K562 (cell line): ENCODE results near the gene ARIH1. TPM values are rescaled to one million over a fixed set of nuclear protein-coding genes. Genes with fewer than 3 reads are reported as not detected.

Source experiments
- BMI1 ChIP-seq: fragments of 150-350 bp; IDR thresholded peaks from 2 replicates; pipeline ENCODE4 v1.6.1; 2014; ENCODE audit warnings: low read length
- ERF ChIP-seq: fragments of 450-650 bp; formaldehyde crosslinking; IDR thresholded peaks from 2 replicates; pipeline ENCODE4 v1.4.0; 2020; ENCODE audit warnings: mild to moderate bottlenecking, mixed read lengths
- ETV6 ChIP-seq, 3 experiments: fragments of 150-350 bp in 1 of 3; sonication (generic) in 1 of 3; formaldehyde crosslinking in 1 of 3; IDR thresholded peaks; 2 replicates each; pipeline versions ENCODE4 v1.6.1 to v1.8.0; 2014 to 2022; ENCODE audit warnings: borderline replicate concordance in 2 of 3, low read depth in 2 of 3, antibody characterized with exemption in 1 of 3, low read length in 1 of 3, mild to moderate bottlenecking in 1 of 3, missing genetic modification reagents in 1 of 3
- FOSL1 ChIP-seq: fragments of 200-800 bp; sonication (Bioruptor generic); conservative IDR thresholded peaks from 2 replicates; pipeline ENCODE4 v1.6.1; 2016; ENCODE audit warnings: missing genetic modification characterization, missing compliant biosample characterization
- NFRKB ChIP-seq: fragments of 450-650 bp; IDR thresholded peaks from 2 replicates; pipeline ENCODE4 v1.6.1; 2016; ENCODE audit warnings: low read depth
- TARDBP ChIP-seq: fragments of 450-650 bp; IDR thresholded peaks from 2 replicates; pipeline ENCODE4 v1.6.1; 2016
- TEAD2 ChIP-seq: fragments of 450-650 bp; IDR thresholded peaks from 2 replicates; pipeline ENCODE4 v1.6.1; 2016; ENCODE audit warnings: missing genetic modification characterization, control low read depth, missing compliant biosample characterization
- ZNF239 ChIP-seq: fragments of 250-450 bp; sonication (Bioruptor Pico); IDR thresholded peaks from 2 replicates; pipeline ENCODE4 v1.4.0; 2020; ENCODE audit warnings: mild to moderate bottlenecking
- ZNF778 ChIP-seq: fragments of 450-650 bp; formaldehyde crosslinking; IDR thresholded peaks from 2 replicates; pipeline ENCODE4 v1.4.0; 2020; ENCODE audit warnings: mild to moderate bottlenecking, moderate library complexity
- ZSCAN32 ChIP-seq: fragments of 450-650 bp; formaldehyde crosslinking; IDR thresholded peaks from 2 replicates; pipeline ENCODE4 v1.4.0; 2020; ENCODE audit warnings: mild to moderate bottlenecking, moderate library complexity
- polyA plus RNA-seq, 8 experiments: library from polyadenylated mRNA; depleted of rRNA in 4 of 8; stranded (reverse) in 5 of 8; unstranded in 3 of 8; fragments of >200 nt; fragmentation: Nextera tagmentation in 2 of 8; fragmentation: Illumina TruSeq in 1 of 8; extraction: Ambion mirVana in 2 of 8; extraction: Trizol in 1 of 8; gene quantifications; 2 replicates each; pipeline versions ENCODE4 v1.2.1 to v1.2.3, GENCODE V29; 2011 to 2014; ENCODE audit warnings: inconsistent platforms in 1 of 8, missing spikeins in 1 of 8
- total RNA-seq, 7 experiments: library from RNA; depleted of rRNA in 6 of 7; stranded (reverse); fragments of >200 nt in 6 of 7; fragmentation: Illumina TruSeq in 2 of 7; extraction: Trizol in 2 of 7; gene quantifications; 2 replicates each; pipeline versions ENCODE4 v1.2.1 to v1.2.3, GENCODE V29; 2011 to 2021; ENCODE audit warnings: low replicate concordance in 1 of 7
- TF ChIP-seq, protein P1 (sequence below): fragments of 150-350 bp; IDR thresholded peaks from 2 replicates; pipeline ENCODE4 v1.6.1; 2014; ENCODE audit warnings: low read depth, mild to moderate bottlenecking, low read length, borderline replicate concordance
- TF ChIP-seq, protein P2 (sequence below): fragments of 450-650 bp; formaldehyde crosslinking; IDR thresholded peaks from 2 replicates; pipeline ENCODE4 v1.4.0; 2022; ENCODE audit warnings: mild to moderate bottlenecking, moderate library complexity
- TF ChIP-seq, protein P3 (sequence below): sonication (generic); formaldehyde crosslinking; IDR thresholded peaks from 2 replicates; pipeline ENCODE4 v1.5.0; 2020; ENCODE audit warnings: missing genetic modification reagents
- TF ChIP-seq, protein P4 (sequence below): fragments of 450-650 bp; IDR thresholded peaks from 2 replicates; pipeline ENCODE4 v1.6.1; 2017; ENCODE audit warnings: antibody characterized with exemption
- TF ChIP-seq, protein P5 (sequence below): fragments of 450-650 bp; IDR thresholded peaks from 2 replicates; pipeline ENCODE4 v1.6.1; 2017; ENCODE audit warnings: antibody characterized with exemption, mild to moderate bottlenecking

The ARIH1 gene
- total and polyA plus RNA-seq, 9 of the 15 experiments (the other 6 are each of a cell fraction or from before 2014, with no cell fraction given), result 17.7 to 125 (median 31.4) TPM

DNA sequence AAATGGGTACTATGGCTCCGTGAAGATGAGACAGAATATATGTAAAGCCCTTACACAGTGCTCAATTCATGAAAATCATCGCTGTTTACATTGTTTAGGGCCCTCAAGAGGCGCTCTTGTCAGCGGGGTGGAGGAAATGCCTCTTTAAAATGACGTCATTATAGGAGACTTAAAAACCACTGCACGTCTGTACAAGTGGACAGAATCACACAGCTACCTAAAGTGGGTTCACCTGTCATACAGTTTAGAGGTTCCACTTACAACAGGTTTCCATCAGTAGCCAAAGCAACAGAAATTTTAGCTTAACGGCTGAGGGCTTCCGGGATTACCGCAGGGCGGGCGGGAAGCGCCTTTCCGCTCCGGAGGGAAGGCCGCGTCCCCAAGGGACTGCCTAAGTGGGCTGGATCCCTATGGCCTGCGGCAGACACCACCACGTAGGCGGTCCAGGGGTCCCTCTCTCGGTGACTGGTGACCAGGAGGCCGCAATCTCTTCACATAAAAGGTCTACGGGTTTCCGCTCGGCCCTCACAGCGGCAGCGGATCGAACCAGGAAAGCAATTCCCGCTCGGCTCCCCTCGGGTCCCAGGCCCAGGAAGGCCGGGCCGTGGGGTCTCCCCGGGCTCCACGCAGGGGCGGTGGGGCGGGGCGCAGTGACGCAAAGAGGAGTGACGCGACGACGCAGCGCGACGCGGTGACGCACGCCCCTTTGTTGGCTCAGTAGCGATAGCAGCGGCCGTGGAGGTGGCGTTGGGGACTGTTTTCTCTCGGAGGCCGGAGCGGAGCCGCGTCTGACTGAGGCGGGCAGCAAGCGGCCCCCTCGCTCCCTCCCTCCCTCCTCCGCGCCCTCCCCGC lies at the start of gene ARIH1 (continued):
- TF ChIP-seq, protein P1, sequence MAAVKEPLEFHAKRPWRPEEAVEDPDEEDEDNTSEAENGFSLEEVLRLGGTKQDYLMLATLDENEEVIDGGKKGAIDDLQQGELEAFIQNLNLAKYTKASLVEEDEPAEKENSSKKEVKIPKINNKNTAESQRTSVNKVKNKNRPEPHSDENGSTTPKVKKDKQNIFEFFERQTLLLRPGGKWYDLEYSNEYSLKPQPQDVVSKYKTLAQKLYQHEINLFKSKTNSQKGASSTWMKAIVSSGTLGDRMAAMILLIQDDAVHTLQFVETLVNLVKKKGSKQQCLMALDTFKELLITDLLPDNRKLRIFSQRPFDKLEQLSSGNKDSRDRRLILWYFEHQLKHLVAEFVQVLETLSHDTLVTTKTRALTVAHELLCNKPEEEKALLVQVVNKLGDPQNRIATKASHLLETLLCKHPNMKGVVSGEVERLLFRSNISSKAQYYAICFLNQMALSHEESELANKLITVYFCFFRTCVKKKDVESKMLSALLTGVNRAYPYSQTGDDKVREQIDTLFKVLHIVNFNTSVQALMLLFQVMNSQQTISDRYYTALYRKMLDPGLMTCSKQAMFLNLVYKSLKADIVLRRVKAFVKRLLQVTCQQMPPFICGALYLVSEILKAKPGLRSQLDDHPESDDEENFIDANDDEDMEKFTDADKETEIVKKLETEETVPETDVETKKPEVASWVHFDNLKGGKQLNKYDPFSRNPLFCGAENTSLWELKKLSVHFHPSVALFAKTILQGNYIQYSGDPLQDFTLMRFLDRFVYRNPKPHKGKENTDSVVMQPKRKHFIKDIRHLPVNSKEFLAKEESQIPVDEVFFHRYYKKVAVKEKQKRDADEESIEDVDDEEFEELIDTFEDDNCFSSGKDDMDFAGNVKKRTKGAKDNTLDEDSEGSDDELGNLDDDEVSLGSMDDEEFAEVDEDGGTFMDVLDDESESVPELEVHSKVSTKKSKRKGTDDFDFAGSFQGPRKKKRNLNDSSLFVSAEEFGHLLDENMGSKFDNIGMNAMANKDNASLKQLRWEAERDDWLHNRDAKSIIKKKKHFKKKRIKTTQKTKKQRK, result no peak
- TF ChIP-seq ERF (CRISPR knock-in tag) (peak; percentile 86), FOSL1 (tag) (peak; percentile 82), NFRKB (peak; percentile 82), ZNF239 (CRISPR knock-in tag) (no peak; the same call in 1 of the 2 replicates), TEAD2 (tag) (no peak), ETV6 (IDR thresholded peaks at IDR 0.05; ENCODE audit: borderline replicate concordance in 1 of 2, low read depth in 2 of 2, low read length in 1 of 2) (peak in 1 of 2 experiments; percentile 48; a peak in 2 of 4 replicates), ETV6 (CRISPR knock-in tag; IDR thresholded peaks at IDR 0.05; ENCODE audit: borderline replicate concordance) (peak; percentile 78; the same call in 1 of the 2 replicates), ZNF778 (no peak), ZSCAN32 (CRISPR knock-in tag) (no peak), TARDBP (no peak), BMI1 (no peak)
- TF ChIP-seq, protein P2, sequence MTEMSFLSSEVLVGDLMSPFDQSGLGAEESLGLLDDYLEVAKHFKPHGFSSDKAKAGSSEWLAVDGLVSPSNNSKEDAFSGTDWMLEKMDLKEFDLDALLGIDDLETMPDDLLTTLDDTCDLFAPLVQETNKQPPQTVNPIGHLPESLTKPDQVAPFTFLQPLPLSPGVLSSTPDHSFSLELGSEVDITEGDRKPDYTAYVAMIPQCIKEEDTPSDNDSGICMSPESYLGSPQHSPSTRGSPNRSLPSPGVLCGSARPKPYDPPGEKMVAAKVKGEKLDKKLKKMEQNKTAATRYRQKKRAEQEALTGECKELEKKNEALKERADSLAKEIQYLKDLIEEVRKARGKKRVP (CRISPR knock-in tag), result peak; percentile 58
- TF ChIP-seq, protein P3, sequence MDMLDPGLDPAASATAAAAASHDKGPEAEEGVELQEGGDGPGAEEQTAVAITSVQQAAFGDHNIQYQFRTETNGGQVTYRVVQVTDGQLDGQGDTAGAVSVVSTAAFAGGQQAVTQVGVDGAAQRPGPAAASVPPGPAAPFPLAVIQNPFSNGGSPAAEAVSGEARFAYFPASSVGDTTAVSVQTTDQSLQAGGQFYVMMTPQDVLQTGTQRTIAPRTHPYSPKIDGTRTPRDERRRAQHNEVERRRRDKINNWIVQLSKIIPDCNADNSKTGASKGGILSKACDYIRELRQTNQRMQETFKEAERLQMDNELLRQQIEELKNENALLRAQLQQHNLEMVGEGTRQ, result no peak
- TF ChIP-seq, protein P4, sequence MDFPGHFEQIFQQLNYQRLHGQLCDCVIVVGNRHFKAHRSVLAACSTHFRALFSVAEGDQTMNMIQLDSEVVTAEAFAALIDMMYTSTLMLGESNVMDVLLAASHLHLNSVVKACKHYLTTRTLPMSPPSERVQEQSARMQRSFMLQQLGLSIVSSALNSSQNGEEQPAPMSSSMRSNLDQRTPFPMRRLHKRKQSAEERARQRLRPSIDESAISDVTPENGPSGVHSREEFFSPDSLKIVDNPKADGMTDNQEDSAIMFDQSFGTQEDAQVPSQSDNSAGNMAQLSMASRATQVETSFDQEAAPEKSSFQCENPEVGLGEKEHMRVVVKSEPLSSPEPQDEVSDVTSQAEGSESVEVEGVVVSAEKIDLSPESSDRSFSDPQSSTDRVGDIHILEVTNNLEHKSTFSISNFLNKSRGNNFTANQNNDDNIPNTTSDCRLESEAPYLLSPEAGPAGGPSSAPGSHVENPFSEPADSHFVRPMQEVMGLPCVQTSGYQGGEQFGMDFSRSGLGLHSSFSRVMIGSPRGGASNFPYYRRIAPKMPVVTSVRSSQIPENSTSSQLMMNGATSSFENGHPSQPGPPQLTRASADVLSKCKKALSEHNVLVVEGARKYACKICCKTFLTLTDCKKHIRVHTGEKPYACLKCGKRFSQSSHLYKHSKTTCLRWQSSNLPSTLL, result no peak
- TF ChIP-seq, protein P5, sequence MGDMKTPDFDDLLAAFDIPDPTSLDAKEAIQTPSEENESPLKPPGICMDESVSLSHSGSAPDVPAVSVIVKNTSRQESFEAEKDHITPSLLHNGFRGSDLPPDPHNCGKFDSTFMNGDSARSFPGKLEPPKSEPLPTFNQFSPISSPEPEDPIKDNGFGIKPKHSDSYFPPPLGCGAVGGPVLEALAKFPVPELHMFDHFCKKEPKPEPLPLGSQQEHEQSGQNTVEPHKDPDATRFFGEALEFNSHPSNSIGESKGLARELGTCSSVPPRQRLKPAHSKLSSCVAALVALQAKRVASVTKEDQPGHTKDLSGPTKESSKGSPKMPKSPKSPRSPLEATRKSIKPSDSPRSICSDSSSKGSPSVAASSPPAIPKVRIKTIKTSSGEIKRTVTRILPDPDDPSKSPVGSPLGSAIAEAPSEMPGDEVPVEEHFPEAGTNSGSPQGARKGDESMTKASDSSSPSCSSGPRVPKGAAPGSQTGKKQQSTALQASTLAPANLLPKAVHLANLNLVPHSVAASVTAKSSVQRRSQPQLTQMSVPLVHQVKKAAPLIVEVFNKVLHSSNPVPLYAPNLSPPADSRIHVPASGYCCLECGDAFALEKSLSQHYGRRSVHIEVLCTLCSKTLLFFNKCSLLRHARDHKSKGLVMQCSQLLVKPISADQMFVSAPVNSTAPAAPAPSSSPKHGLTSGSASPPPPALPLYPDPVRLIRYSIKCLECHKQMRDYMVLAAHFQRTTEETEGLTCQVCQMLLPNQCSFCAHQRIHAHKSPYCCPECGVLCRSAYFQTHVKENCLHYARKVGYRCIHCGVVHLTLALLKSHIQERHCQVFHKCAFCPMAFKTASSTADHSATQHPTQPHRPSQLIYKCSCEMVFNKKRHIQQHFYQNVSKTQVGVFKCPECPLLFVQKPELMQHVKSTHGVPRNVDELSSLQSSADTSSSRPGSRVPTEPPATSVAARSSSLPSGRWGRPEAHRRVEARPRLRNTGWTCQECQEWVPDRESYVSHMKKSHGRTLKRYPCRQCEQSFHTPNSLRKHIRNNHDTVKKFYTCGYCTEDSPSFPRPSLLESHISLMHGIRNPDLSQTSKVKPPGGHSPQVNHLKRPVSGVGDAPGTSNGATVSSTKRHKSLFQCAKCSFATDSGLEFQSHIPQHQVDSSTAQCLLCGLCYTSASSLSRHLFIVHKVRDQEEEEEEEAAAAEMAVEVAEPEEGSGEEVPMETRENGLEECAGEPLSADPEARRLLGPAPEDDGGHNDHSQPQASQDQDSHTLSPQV, result peak; percentile 52; the same call in 1 of the 2 replicates
